Activated naive CD4-positive, alpha-beta T cell treated with Interleukin-2 at 50 U/mL for 16 hours (primary cell): ENCODE results near the gene TBC1D32.
"Not testable (repeated sequence)": the region's sequence is repeated elsewhere in the genome, so short reads cannot be mapped to it uniquely, and the experiment has no call there.

ENCODE experiments used
- DNase-seq: peaks from one replicate; pipeline ENCODE4 v3.0.0-alpha.2; 2020

Gene TBC1D32

GRCh38 chr6:121110733-121111132 is 223.5 kb downstream of the TBC1D32 start:
- DNase-seq, result no peak

- DNase-seq, result no peak
These were observed 227.3 kb downstream of the TBC1D32 start for GRCh38 chr6:121106962-121107361.

GRCh38 chr6:121105461-121105860 is 228.8 kb downstream of the TBC1D32 start:
- no peak for DNase-seq

GRCh38 chr6:121093928-121094327 is 240.4 kb downstream of the TBC1D32 start:
- no peak for DNase-seq

- DNase-seq, result no peak
These were observed 243.8 kb downstream of the TBC1D32 start for GRCh38 chr6:121090492-121090891.

- DNase-seq, result no peak
These were observed 247.4 kb downstream of the TBC1D32 start for GRCh38 chr6:121086876-121087275.

GRCh38 chr6:121076119-121076518 is 258.2 kb downstream of the TBC1D32 start:
- DNase-seq, result no peak

- not testable (repeated sequence) for DNase-seq
These were observed 265.5 kb downstream of the TBC1D32 start for GRCh38 chr6:121068749-121069148.

GRCh38 chr6:121067381-121067780 is 266.9 kb downstream of the TBC1D32 start:
- DNase-seq, result no peak

- DNase-seq, result no peak
These were observed 269.9 kb downstream of the TBC1D32 start for GRCh38 chr6:121064345-121064744.

GRCh38 chr6:121055572-121056163 is 278.6 kb downstream of the TBC1D32 start:
- DNase-seq, result no peak

- DNase-seq, result not testable (repeated sequence)
These were observed 285.7 kb downstream of the TBC1D32 start for GRCh38 chr6:121048593-121048992.

GRCh38 chr6:121044905-121045304 is 289.4 kb downstream of the TBC1D32 start:
- DNase-seq, result not testable (repeated sequence)

GRCh38 chr6:121043706-121044105 is 290.6 kb downstream of the TBC1D32 start:
- not testable (repeated sequence) for DNase-seq

GRCh38 chr6:121043211-121043610 is 291.1 kb downstream of the TBC1D32 start:
- DNase-seq, result not testable (repeated sequence)

- DNase-seq, result no peak
These were observed 291.5 kb downstream of the TBC1D32 start for GRCh38 chr6:121042766-121043165.

- no peak for DNase-seq
These were observed 293.4 kb downstream of the TBC1D32 start for GRCh38 chr6:121040831-121041230.

- DNase-seq, result no peak
These were observed 301.2 kb downstream of the TBC1D32 start for GRCh38 chr6:121033091-121033490.

- DNase-seq, result no peak
These were observed 301.8 kb downstream of the TBC1D32 start for GRCh38 chr6:121032268-121033006.
